ENCODE results near the gene SIRT1.

Gene SIRT1

DNA sequence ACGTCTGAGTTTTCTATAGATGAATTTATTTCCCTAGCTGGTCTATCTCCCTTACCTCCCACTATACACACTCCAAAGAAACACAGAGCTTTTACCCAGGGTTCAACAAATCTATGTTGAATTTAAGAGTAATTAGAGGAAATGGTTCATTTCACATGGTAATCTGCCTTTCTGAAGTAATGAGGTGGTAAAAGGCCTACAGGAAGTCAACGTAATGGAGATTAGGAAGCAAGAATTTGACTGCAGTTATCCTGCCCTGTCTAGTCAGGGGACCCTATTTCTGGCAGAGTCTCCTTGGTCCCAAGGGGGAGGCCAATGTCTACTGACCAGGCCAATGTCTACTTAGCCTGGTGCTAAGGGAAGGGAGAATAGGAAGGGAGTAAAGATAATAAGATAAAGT lies 21.4 kb upstream of the SIRT1 start:
- Histone ChIP-seq H3K9ac (no peak overlapping the region), H3K4me2 (ENCODE audit: low read length) (no peak overlapping the region), H3K27ac (no peak overlapping the region), H3K9me3 (ENCODE audit: control insufficient read depth, low read length) (no peaks in the 10 kb centered on the region), H3K4me3 (ENCODE audit: low read depth, low read length) (no peak overlapping the region), H3K79me2 (no peaks in the 10 kb centered on the region), H3K27me3 (ENCODE audit: control insufficient read depth, insufficient read depth, low read length) (no peaks in the 10 kb centered on the region), H2AFZ (no peak overlapping the region), H3K36me3 (ENCODE audit: control insufficient read depth, insufficient read depth, low read length) (no peaks in the 10 kb centered on the region), H3K4me1 (no peaks in the 10 kb centered on the region)
- TF ChIP-seq, protein P1, sequence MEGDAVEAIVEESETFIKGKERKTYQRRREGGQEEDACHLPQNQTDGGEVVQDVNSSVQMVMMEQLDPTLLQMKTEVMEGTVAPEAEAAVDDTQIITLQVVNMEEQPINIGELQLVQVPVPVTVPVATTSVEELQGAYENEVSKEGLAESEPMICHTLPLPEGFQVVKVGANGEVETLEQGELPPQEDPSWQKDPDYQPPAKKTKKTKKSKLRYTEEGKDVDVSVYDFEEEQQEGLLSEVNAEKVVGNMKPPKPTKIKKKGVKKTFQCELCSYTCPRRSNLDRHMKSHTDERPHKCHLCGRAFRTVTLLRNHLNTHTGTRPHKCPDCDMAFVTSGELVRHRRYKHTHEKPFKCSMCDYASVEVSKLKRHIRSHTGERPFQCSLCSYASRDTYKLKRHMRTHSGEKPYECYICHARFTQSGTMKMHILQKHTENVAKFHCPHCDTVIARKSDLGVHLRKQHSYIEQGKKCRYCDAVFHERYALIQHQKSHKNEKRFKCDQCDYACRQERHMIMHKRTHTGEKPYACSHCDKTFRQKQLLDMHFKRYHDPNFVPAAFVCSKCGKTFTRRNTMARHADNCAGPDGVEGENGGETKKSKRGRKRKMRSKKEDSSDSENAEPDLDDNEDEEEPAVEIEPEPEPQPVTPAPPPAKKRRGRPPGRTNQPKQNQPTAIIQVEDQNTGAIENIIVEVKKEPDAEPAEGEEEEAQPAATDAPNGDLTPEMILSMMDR (IDR thresholded peaks at IDR 0.05) = no peak

DNA sequence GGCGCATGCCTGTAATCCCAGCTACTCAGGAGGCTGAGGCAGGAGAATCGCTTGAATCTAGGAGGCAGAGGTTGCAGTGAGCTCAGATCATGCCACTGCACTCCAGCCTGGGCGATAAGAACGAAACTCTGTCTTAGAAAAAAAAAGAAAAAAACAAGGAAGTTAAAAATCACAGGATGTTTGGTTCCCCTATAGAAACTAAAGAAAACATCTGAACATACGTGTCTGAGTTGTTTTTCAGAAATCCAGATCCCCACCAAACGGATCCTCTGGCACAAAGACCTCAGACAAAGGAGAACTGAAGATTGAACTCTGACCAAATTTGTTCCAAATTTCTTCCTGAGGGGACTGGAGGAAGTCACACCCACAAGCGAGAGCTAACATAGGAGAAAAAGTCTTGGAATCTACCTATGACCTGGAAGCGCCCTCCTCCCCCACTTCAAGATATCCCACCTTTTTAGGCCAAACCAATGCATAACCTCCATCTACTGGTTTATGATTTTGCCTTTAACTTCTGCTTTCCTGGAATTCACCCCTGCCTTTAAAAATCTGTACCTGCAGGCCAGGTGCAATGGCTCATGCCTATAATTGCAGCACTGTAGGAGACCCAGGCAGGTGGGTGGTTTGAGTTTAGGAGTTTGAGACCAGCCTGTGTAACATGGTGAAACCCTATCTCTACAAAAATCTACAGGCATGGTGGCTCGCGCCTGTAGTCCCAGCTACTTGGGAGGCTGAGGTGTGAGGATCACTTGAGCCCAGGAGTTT lies 19.7 kb upstream of the SIRT1 start:
- no peaks in the 10 kb centered on the region for H3K27me3 ChIP-seq (ENCODE audit: control insufficient read depth, insufficient read depth, low read length)
- no peak overlapping the region for H3K4me3 ChIP-seq (ENCODE audit: low read depth, low read length)
- no peaks in the 10 kb centered on the region for H3K4me1 ChIP-seq
- no peak overlapping the region for H3K9ac ChIP-seq
- no peaks in the 10 kb centered on the region for H3K9me3 ChIP-seq (ENCODE audit: control insufficient read depth, low read length)
- TF ChIP-seq, protein P1 (IDR thresholded peaks at IDR 0.05) = no peak
- no peaks in the 10 kb centered on the region for H3K79me2 ChIP-seq
- no peaks in the 10 kb centered on the region for H3K36me3 ChIP-seq (ENCODE audit: control insufficient read depth, insufficient read depth, low read length)
- no peak overlapping the region for H2AFZ ChIP-seq
- H3K4me2 ChIP-seq (ENCODE audit: low read length) = no peak overlapping the region
- H3K27ac ChIP-seq = no peak overlapping the region

DNA sequence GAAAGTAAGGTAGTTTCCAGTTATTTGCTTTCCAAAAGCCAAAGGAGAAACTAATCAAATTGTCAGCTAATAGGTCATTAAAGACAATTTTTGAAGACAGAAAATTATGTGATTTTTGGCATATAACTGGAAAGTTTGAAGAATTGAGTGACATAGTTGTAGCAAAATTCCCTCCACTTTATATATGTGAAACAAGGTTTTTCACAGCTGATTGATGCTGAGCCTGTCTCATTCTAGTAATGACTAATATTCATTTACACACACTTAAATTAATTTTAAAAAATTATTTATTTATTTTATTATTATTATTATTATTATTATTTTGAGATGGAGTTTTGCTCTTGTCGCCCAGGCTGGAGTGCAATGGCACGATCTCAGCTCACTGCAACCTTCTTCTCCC lies 16.3 kb upstream of the SIRT1 start:
- TF ChIP-seq, protein P1 (IDR thresholded peaks at IDR 0.05) = no peak
- Histone ChIP-seq H3K9ac (no peak overlapping the region), H3K4me1 (no peaks in the 10 kb centered on the region), H3K27ac (no peak overlapping the region), H3K4me3 (ENCODE audit: low read depth, low read length) (no peak overlapping the region), H3K79me2 (no peaks in the 10 kb centered on the region), H3K9me3 (ENCODE audit: control insufficient read depth, low read length) (no peaks in the 10 kb centered on the region), H3K27me3 (ENCODE audit: control insufficient read depth, insufficient read depth, low read length) (no peaks in the 10 kb centered on the region), H3K4me2 (ENCODE audit: low read length) (no peak overlapping the region), H3K36me3 (ENCODE audit: control insufficient read depth, insufficient read depth, low read length) (no peaks in the 10 kb centered on the region), H2AFZ (no peak overlapping the region)

DNA sequence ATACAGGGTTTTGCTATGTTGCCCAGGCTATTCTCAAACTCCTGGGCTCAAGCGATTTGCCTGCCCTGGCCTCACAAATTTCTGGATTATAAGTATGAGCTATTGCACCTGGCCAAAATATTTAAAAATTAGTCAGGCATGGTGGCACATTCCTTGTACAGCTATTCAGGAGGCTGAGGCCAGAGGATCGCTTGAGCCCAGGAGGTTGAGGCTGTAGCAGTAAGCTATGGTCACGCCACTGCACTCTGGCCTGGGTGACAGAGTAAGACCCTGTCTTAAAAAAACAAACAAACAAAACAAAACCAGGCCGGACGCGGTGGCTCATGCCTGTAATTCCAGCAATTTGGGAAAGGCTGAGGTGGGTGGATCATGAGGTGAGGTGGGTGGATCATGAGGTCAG lies 14.5 kb upstream of the SIRT1 start:
- TF ChIP-seq, protein P1 (IDR thresholded peaks at IDR 0.05) = no peak
- no peaks in the 10 kb centered on the region for H3K27me3 ChIP-seq (ENCODE audit: control insufficient read depth, insufficient read depth, low read length)
- H3K79me2 ChIP-seq = no peaks in the 10 kb centered on the region
- H3K9me3 ChIP-seq (ENCODE audit: control insufficient read depth, low read length) = no peaks in the 10 kb centered on the region
- no peak overlapping the region for H3K27ac ChIP-seq
- H3K4me1 ChIP-seq = no peaks in the 10 kb centered on the region
- H3K4me3 ChIP-seq (ENCODE audit: low read depth, low read length) = no peak overlapping the region
- no peak overlapping the region for H3K9ac ChIP-seq
- H2AFZ ChIP-seq = no peak overlapping the region
- no peaks in the 10 kb centered on the region for H3K36me3 ChIP-seq (ENCODE audit: control insufficient read depth, insufficient read depth, low read length)
- no peak overlapping the region for H3K4me2 ChIP-seq (ENCODE audit: low read length)
